ENCODE data around the gene DNAH11. TPM values are rescaled to one million over a fixed set of nuclear protein-coding genes. Genes with fewer than 3 reads are reported as not detected.
A peak's percentile ranks its signal among the peaks of the same experiment; 100 is the strongest.
"Not testable (repeated sequence)": the region's sequence is repeated elsewhere in the genome, so short reads cannot be mapped to it uniquely, and the experiment has no call there.

Gene DNAH11
- total and polyA plus RNA-seq, 4 donors: 0.05 to 0.50 (median 0.11) TPM

- no peaks in the 10 kb centered on the region for H3K36me3 ChIP-seq (ENCODE audit: control insufficient read depth in 4 of 4, insufficient read depth in 3 of 4, low read depth in 1 of 4, low read length in 3 of 4)
- DNase-seq (ENCODE audit: low spot score): no peak
- no peaks in the 10 kb centered on the region for H3K9me3 ChIP-seq (ENCODE audit: control insufficient read depth in 4 of 4, low read length in 3 of 4)
- H3K4me3 ChIP-seq (ENCODE audit: low read depth in 1 of 3, low read length in 3 of 3): no peak overlapping the region
- H3K27ac ChIP-seq (ENCODE audit: low read depth in 1 of 2, low read length in 2 of 2): no peak overlapping the region
- no peak for TF ChIP-seq JUND (IDR thresholded peaks at IDR 0.05)
- no peaks in the 10 kb centered on the region for H3K4me1 ChIP-seq (ENCODE audit: control insufficient read depth in 4 of 4, insufficient read depth in 4 of 4, low read length in 3 of 4)
- 91% methylated on average over 4 of the region's 4 CpGs for WGBS
- no peaks in the 10 kb centered on the region for H3K27me3 ChIP-seq (ENCODE audit: control insufficient read depth in 4 of 4, insufficient read depth in 4 of 4, low read length in 3 of 4)
- no peak overlapping the region for H3K9ac ChIP-seq (ENCODE audit: low read depth in 1 of 2, low read length in 2 of 2)
Observed at GRCh38 chr7:21722371-21722770, 179.5 kb downstream of the DNAH11 start.

- no peak for DNase-seq (ENCODE audit: low spot score)
- no peaks in the 10 kb centered on the region for H3K4me1 ChIP-seq (ENCODE audit: control insufficient read depth in 4 of 4, insufficient read depth in 4 of 4, low read length in 3 of 4)
- no peaks in the 10 kb centered on the region for H3K27me3 ChIP-seq (ENCODE audit: control insufficient read depth in 4 of 4, insufficient read depth in 4 of 4, low read length in 3 of 4)
- 85% methylated on average over 3 of the region's 3 CpGs for WGBS
- no peak overlapping the region for H3K27ac ChIP-seq (ENCODE audit: low read depth in 1 of 2, low read length in 2 of 2)
- no peaks in the 10 kb centered on the region for H3K36me3 ChIP-seq (ENCODE audit: control insufficient read depth in 4 of 4, insufficient read depth in 3 of 4, low read depth in 1 of 4, low read length in 3 of 4)
- no peaks in the 10 kb centered on the region for H3K9me3 ChIP-seq (ENCODE audit: control insufficient read depth in 4 of 4, low read length in 3 of 4)
- no peak overlapping the region for H3K4me3 ChIP-seq (ENCODE audit: low read depth in 1 of 3, low read length in 3 of 3)
- TF ChIP-seq FOXA2 (IDR thresholded peaks at IDR 0.05) (no peak), YY1 (IDR thresholded peaks at IDR 0.05) (no peak), FOXA1 (IDR thresholded peaks at IDR 0.05) (no peak)
- H3K9ac ChIP-seq (ENCODE audit: low read depth in 1 of 2, low read length in 2 of 2): no peak overlapping the region
Observed at GRCh38 chr7:21724562-21724961, 181.7 kb downstream of the DNAH11 start.

GRCh38 chr7:21730399-21730798, 187.6 kb downstream of the DNAH11 start:
- H3K27me3 ChIP-seq (ENCODE audit: control insufficient read depth in 4 of 4, insufficient read depth in 4 of 4, low read length in 3 of 4): no peaks in the 10 kb centered on the region
- H3K4me1 ChIP-seq (ENCODE audit: control insufficient read depth in 4 of 4, insufficient read depth in 4 of 4, low read length in 3 of 4): peaks cover 0 to 6% (median 2%) of the 10 kb centered on the region in 4 donors
- H3K9ac ChIP-seq (ENCODE audit: low read depth in 1 of 2, low read length in 2 of 2): no peak overlapping the region
- 74% methylated on average over 2 of the region's 2 CpGs for WGBS
- DNase-seq (ENCODE audit: low spot score): no peak
- no peaks in the 10 kb centered on the region for H3K9me3 ChIP-seq (ENCODE audit: control insufficient read depth in 4 of 4, low read length in 3 of 4)
- H3K36me3 ChIP-seq (ENCODE audit: control insufficient read depth in 4 of 4, insufficient read depth in 3 of 4, low read depth in 1 of 4, low read length in 3 of 4): no peaks in the 10 kb centered on the region
- no peak overlapping the region for H3K27ac ChIP-seq (ENCODE audit: low read depth in 1 of 2, low read length in 2 of 2)
- no peak overlapping the region for H3K4me3 ChIP-seq (ENCODE audit: low read depth in 1 of 3, low read length in 3 of 3)
- no peak for TF ChIP-seq ATF3 (IDR thresholded peaks at IDR 0.05)
- TF ChIP-seq HNF4A (conservative IDR thresholded peaks at IDR 0.05): peak in 1 of 2 donors; percentile 19
- no peak for TF ChIP-seq ZBTB33 (IDR thresholded peaks at IDR 0.05)
- TF ChIP-seq RXRA (IDR thresholded peaks at IDR 0.05): no peak

- H3K9me3 ChIP-seq (ENCODE audit: control insufficient read depth in 4 of 4, low read length in 3 of 4): no peaks in the 10 kb centered on the region
- no peaks in the 10 kb centered on the region for H3K27me3 ChIP-seq (ENCODE audit: control insufficient read depth in 4 of 4, insufficient read depth in 4 of 4, low read length in 3 of 4)
- 87% methylated on average over 3 of the region's 3 CpGs for WGBS
- H3K4me3 ChIP-seq (ENCODE audit: low read depth in 1 of 3, low read length in 3 of 3): no peak overlapping the region
- H3K27ac ChIP-seq (ENCODE audit: low read depth in 1 of 2, low read length in 2 of 2): no peak overlapping the region
- no peak overlapping the region for H3K9ac ChIP-seq (ENCODE audit: low read depth in 1 of 2, low read length in 2 of 2)
- no peaks in the 10 kb centered on the region for H3K36me3 ChIP-seq (ENCODE audit: control insufficient read depth in 4 of 4, insufficient read depth in 3 of 4, low read depth in 1 of 4, low read length in 3 of 4)
- DNase-seq (ENCODE audit: low spot score): no peak
- TF ChIP-seq RAD21 (IDR thresholded peaks at IDR 0.05) (no peak), YY1 (IDR thresholded peaks at IDR 0.05) (no peak), RXRA (IDR thresholded peaks at IDR 0.05) (no peak)
- peaks cover 0 to 6% (median 2%) of the 10 kb centered on the region in 4 donors for H3K4me1 ChIP-seq (ENCODE audit: control insufficient read depth in 4 of 4, insufficient read depth in 4 of 4, low read length in 3 of 4)
Observed at GRCh38 chr7:21731977-21732376, 189.1 kb downstream of the DNAH11 start.

- H3K4me3 ChIP-seq (ENCODE audit: low read depth in 1 of 3, low read length in 3 of 3); H3K9ac ChIP-seq (ENCODE audit: low read depth in 1 of 2, low read length in 2 of 2); DNase-seq (ENCODE audit: low spot score); H3K27me3 ChIP-seq (ENCODE audit: control insufficient read depth in 4 of 4, insufficient read depth in 4 of 4, low read length in 3 of 4); H3K36me3 ChIP-seq (ENCODE audit: control insufficient read depth in 4 of 4, insufficient read depth in 3 of 4, low read depth in 1 of 4, low read length in 3 of 4); H3K4me1 ChIP-seq (ENCODE audit: control insufficient read depth in 4 of 4, insufficient read depth in 4 of 4, low read length in 3 of 4); H3K9me3 ChIP-seq (ENCODE audit: control insufficient read depth in 4 of 4, low read length in 3 of 4); H3K27ac ChIP-seq (ENCODE audit: low read depth in 1 of 2, low read length in 2 of 2): not testable (repeated sequence)
- 86% methylated on average over 6 of the region's 6 CpGs for WGBS
Observed at GRCh38 chr7:21732956-21733355, 190.1 kb downstream of the DNAH11 start.

Data from liver (tissue), 9 donors.